Measurements from ENCODE around the gene CHD1.

CHD1 gene

GRCh38 chr5:98936948-98937715 is 8.3 kb upstream of the CHD1 start:
- no peak for DNase-seq (ENCODE audit: low spot score)

- DNase-seq (ENCODE audit: low spot score), result no peak
Measured at GRCh38 chr5:98935206-98935605, 6.4 kb upstream of the CHD1 start.

GRCh38 chr5:98934546-98934945 is 5.7 kb upstream of the CHD1 start:
- DNase-seq (ENCODE audit: low spot score), result no peak

GRCh38 chr5:98933445-98934072 is 4.8 kb upstream of the CHD1 start:
- DNase-seq (ENCODE audit: low spot score), result no peak

GRCh38 chr5:98930972-98931762 is 2.4 kb upstream of the CHD1 start:
- DNase-seq (ENCODE audit: low spot score), result no peak

GRCh38 chr5:98929710-98930298 is 997 bp upstream of the CHD1 start:
- no peak for DNase-seq (ENCODE audit: low spot score)

GRCh38 chr5:98927989-98928872 is 576 bp downstream of the CHD1 start:
- peak; percentile 40 for DNase-seq (ENCODE audit: low spot score)

- peak; percentile 58 for DNase-seq (ENCODE audit: low spot score)
Measured at GRCh38 chr5:98927242-98927988, 1.4 kb downstream of the CHD1 start.

- DNase-seq (ENCODE audit: low spot score), result no peak
Measured at GRCh38 chr5:98923966-98924365, 4.8 kb downstream of the CHD1 start.

- DNase-seq (ENCODE audit: low spot score), result no peak
Measured at GRCh38 chr5:98921947-98922505, 6.8 kb downstream of the CHD1 start.

GRCh38 chr5:98917433-98917832 is 11.4 kb downstream of the CHD1 start:
- DNase-seq (ENCODE audit: low spot score), result no peak

GRCh38 chr5:98916540-98916939 is 12.3 kb downstream of the CHD1 start:
- no peak for DNase-seq (ENCODE audit: low spot score)

- no peak for DNase-seq (ENCODE audit: low spot score)
Measured at GRCh38 chr5:98913911-98914310, 14.9 kb downstream of the CHD1 start.

- DNase-seq (ENCODE audit: low spot score), result no peak
Measured at GRCh38 chr5:98911280-98912040, 17.3 kb downstream of the CHD1 start.

GRCh38 chr5:98909363-98909762 is 19.4 kb downstream of the CHD1 start:
- no peak for DNase-seq (ENCODE audit: low spot score)

GRCh38 chr5:98907951-98908350 is 20.9 kb downstream of the CHD1 start:
- no peak for DNase-seq (ENCODE audit: low spot score)

GRCh38 chr5:98906756-98907355 is 22.0 kb downstream of the CHD1 start:
- no peak for DNase-seq (ENCODE audit: low spot score)

GRCh38 chr5:98905857-98906688 is 22.7 kb downstream of the CHD1 start:
- DNase-seq (ENCODE audit: low spot score), result peak; percentile 76
